ENCODE data around the gene MRPL11.

- TF ChIP-seq CTCF (IDR thresholded peaks at IDR 0.05) (no peak), POLR2A (IDR thresholded peaks at IDR 0.05) (no peak)
These were observed 35.2 kb upstream of the MRPL11 start for GRCh38 chr11:66473608-66474515.

Data from Peyer's patch (tissue), 4 donors.